Measurements from ENCODE around the gene CEBPA. TPM values are rescaled to one million over a fixed set of nuclear protein-coding genes. Genes with fewer than 3 reads are reported as not detected.

The CEBPA gene
- total and polyA plus RNA-seq, 2 experiments from 2014 or later: 0.50 to 2.6 TPM

DNA sequence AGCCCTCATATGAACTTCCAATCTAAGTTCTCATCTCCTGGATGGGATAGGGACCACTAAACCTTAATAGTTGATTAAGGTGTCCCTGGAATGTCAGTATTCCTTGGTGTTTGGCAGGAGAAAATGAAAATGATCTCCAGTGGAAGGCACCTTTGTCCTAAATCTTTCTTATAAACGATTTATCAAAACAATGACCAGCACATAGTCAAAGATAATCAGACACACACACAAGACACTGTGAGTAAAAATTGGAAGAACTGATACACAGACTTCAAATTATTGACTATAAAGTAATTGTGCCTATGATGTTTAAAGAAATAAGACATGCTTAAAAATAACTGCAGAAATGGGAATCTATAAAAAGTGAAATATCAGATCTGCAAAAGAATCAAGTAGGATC is 13.7 kb downstream of the CEBPA start (continued):
- TF ChIP-seq, protein P1, sequence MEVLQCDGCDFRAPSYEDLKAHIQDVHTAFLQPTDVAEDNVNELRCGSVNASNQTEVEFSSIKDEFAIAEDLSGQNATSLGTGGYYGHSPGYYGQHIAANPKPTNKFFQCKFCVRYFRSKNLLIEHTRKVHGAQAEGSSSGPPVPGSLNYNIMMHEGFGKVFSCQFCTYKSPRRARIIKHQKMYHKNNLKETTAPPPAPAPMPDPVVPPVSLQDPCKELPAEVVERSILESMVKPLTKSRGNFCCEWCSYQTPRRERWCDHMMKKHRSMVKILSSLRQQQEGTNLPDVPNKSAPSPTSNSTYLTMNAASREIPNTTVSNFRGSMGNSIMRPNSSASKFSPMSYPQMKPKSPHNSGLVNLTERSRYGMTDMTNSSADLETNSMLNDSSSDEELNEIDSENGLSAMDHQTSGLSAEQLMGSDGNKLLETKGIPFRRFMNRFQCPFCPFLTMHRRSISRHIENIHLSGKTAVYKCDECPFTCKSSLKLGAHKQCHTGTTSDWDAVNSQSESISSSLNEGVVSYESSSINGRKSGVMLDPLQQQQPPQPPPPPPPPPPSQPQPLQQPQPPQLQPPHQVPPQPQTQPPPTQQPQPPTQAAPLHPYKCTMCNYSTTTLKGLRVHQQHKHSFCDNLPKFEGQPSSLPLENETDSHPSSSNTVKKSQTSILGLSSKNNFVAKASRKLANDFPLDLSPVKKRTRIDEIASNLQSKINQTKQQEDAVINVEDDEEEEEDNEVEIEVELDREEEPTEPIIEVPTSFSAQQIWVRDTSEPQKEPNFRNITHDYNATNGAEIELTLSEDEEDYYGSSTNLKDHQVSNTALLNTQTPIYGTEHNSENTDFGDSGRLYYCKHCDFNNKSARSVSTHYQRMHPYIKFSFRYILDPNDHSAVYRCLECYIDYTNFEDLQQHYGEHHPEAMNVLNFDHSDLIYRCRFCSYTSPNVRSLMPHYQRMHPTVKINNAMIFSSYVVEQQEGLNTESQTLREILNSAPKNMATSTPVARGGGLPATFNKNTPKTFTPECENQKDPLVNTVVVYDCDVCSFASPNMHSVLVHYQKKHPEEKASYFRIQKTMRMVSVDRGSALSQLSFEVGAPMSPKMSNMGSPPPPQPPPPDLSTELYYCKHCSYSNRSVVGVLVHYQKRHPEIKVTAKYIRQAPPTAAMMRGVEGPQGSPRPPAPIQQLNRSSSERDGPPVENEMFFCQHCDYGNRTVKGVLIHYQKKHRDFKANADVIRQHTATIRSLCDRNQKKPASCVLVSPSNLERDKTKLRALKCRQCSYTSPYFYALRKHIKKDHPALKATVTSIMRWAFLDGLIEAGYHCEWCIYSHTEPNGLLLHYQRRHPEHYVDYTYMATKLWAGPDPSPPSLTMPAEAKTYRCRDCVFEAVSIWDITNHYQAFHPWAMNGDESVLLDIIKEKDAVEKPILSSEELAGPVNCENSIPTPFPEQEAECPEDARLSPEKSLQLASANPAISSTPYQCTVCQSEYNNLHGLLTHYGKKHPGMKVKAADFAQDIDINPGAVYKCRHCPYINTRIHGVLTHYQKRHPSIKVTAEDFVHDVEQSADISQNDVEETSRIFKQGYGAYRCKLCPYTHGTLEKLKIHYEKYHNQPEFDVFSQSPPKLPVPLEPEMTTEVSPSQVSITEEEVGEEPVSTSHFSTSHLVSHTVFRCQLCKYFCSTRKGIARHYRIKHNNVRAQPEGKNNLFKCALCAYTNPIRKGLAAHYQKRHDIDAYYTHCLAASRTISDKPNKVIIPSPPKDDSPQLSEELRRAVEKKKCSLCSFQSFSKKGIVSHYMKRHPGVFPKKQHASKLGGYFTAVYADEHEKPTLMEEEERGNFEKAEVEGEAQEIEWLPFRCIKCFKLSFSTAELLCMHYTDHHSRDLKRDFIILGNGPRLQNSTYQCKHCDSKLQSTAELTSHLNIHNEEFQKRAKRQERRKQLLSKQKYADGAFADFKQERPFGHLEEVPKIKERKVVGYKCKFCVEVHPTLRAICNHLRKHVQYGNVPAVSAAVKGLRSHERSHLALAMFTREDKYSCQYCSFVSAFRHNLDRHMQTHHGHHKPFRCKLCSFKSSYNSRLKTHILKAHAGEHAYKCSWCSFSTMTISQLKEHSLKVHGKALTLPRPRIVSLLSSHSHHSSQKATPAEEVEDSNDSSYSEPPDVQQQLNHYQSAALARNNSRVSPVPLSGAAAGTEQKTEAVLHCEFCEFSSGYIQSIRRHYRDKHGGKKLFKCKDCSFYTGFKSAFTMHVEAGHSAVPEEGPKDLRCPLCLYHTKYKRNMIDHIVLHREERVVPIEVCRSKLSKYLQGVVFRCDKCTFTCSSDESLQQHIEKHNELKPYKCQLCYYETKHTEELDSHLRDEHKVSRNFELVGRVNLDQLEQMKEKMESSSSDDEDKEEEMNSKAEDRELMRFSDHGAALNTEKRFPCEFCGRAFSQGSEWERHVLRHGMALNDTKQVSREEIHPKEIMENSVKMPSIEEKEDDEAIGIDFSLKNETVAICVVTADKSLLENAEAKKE (CRISPR knock-in tag; IDR thresholded peaks at IDR 0.05): no peak
- TF ChIP-seq ZNF331 (CRISPR knock-in tag; IDR thresholded peaks at IDR 0.05; ENCODE audit: low read depth): no peak
- TF ChIP-seq POLR2AphosphoS5 (IDR thresholded peaks at IDR 0.05; ENCODE audit: low read depth): no peak
- TF ChIP-seq NANOG (IDR thresholded peaks at IDR 0.05; ENCODE audit: borderline replicate concordance): no peak
- TF ChIP-seq, protein P2, sequence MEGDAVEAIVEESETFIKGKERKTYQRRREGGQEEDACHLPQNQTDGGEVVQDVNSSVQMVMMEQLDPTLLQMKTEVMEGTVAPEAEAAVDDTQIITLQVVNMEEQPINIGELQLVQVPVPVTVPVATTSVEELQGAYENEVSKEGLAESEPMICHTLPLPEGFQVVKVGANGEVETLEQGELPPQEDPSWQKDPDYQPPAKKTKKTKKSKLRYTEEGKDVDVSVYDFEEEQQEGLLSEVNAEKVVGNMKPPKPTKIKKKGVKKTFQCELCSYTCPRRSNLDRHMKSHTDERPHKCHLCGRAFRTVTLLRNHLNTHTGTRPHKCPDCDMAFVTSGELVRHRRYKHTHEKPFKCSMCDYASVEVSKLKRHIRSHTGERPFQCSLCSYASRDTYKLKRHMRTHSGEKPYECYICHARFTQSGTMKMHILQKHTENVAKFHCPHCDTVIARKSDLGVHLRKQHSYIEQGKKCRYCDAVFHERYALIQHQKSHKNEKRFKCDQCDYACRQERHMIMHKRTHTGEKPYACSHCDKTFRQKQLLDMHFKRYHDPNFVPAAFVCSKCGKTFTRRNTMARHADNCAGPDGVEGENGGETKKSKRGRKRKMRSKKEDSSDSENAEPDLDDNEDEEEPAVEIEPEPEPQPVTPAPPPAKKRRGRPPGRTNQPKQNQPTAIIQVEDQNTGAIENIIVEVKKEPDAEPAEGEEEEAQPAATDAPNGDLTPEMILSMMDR (conservative IDR thresholded peaks at IDR 0.05; ENCODE audit: low read depth in 2 of 2): no peak
- TF ChIP-seq EZH2 (IDR thresholded peaks at IDR 0.05; ENCODE audit: low read depth, unreplicated experiment): no peak
- TF ChIP-seq, protein P3, sequence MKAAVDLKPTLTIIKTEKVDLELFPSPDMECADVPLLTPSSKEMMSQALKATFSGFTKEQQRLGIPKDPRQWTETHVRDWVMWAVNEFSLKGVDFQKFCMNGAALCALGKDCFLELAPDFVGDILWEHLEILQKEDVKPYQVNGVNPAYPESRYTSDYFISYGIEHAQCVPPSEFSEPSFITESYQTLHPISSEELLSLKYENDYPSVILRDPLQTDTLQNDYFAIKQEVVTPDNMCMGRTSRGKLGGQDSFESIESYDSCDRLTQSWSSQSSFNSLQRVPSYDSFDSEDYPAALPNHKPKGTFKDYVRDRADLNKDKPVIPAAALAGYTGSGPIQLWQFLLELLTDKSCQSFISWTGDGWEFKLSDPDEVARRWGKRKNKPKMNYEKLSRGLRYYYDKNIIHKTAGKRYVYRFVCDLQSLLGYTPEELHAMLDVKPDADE (IDR thresholded peaks at IDR 0.05): no peak

All from GM23338 (cell line).